NCI-H1436 treated with DMSO at 0.1 percent for 48 hours (cell line): ENCODE results near the gene AMN1.
"Not testable (repeated sequence)": the region's sequence is repeated elsewhere in the genome, so short reads cannot be mapped to it uniquely, and the experiment has no call there.

Source experiments
- DNase-seq: peaks from one replicate; lab custom pipeline; 2025; lab: John Stamatoyannopoulos, UW

AMN1 gene

DNA sequence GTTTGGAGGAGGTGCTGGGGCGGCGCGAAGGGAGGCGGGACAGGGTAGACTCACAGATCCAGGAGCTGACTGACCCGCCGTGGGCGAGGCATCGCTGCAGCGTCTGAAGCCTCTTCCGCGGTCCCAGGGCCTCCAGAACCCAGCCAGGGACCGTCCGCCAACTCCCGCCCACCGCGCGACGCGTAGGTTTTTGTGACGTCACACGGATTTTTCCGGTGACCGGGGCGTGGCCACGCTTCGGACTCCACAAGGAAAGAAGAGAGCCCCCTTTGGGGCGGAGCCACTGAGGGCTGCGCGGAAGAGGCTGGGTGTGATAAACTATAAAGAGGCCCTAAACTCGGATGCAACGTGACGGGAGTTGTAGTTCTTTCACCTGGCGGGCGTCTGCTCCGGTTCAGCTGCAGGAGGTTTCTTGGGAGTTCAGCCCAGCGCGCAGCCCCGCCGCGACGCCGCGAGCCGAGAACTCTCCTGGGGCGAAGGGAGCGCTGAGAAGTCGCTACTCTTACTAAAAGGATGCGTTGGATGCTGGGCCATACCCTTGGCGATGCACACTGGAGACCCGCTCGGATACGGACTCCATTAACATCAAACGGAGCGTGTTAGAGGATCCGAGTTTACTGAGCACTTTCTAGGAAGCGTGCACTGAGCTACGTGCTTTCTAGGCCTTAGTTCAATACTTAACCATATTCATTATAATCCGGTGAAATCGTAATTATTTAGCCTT, at the start of gene AMN1:
AMN1 (minus strand) TSS at position 105 of the 724 bp plus-strand sequence; CDS start at position 92, 13 bp downstream.
- DNase-seq = peak; percentile 96

- DNase-seq = no peak
Observed at GRCh38 chr12:31773867-31774266, 45.0 kb upstream of the AMN1 start.

- no peak for DNase-seq
Observed at GRCh38 chr12:31773223-31773750, 44.5 kb upstream of the AMN1 start.

GRCh38 chr12:31772685-31773222, 43.9 kb upstream of the AMN1 start:
- no peak for DNase-seq

GRCh38 chr12:31772186-31772585, 43.4 kb upstream of the AMN1 start:
- DNase-seq = no peak

DNA sequence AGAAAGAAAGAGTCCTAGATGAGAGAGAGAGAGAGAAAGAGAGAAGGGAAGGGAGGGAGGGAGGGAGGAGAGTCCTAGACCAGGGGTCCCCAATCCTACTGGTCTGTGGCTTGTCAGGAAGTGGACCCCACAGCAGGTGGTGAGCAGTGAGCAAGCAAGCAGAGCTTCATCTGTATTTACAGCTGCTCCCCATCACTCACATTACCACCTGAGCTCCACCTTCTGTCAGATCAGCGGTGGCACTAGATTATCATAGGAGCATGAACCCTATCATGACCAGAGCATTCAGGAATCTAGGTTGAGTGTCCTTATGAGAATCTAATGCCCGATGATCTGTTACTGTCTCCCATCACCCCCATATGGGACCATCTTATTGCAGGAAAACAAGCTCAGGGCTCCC, 39.2 kb upstream of the AMN1 start:
- no peak for DNase-seq

- DNase-seq = no peak
Observed at GRCh38 chr12:31765931-31766330, 37.1 kb upstream of the AMN1 start.

- no peak for DNase-seq
Observed at GRCh38 chr12:31759632-31760459, 31.0 kb upstream of the AMN1 start.

DNA sequence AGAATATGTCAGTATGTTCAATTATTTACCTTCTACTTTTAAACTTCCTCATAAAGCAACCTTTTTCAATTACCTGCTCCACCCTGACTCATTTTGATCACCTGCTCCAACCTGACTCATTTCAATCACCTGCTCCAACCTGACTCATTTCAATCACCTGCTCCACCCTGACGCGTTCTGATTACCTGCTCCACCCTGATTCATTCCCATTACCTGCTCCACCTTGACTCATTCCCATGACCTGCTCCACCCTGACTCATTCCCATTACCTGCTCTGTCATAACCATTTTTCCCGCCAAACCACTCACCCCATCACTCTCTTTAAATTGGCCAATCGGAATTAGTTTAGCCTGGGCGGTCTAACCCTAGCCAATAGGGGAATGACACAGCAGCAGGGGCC, 29.5 kb upstream of the AMN1 start:
- DNase-seq = not testable (repeated sequence)

GRCh38 chr12:31756977-31757420, 28.2 kb upstream of the AMN1 start:
- no peak for DNase-seq

- no peak for DNase-seq
Observed at GRCh38 chr12:31752450-31752849, 23.6 kb upstream of the AMN1 start.

DNA sequence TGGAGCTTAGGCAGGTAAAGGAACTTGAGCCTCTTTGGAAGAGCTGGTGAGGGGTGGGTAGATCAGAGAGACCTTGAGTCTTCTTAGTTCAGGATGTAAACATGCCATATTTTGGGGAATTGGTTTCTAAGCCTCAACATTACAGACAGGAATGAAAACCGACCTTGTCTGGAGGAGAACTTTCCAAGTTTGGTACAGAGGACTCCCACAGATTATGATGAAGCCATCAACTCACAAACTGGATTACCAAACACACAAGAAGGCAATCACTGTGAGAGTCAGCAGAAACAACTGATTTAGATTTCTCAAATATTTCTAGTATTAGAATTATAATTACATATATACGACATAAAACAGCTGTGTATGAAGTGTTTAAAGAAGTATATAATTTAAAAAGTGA, 22.3 kb upstream of the AMN1 start:
- DNase-seq = no peak

- no peak for DNase-seq
Observed at GRCh38 chr12:31750747-31751039, 21.9 kb upstream of the AMN1 start.

- peak; percentile 98 for DNase-seq
Observed at GRCh38 chr12:31749024-31749704, 20.3 kb upstream of the AMN1 start.

GRCh38 chr12:31745242-31745641, 16.4 kb upstream of the AMN1 start:
- no peak for DNase-seq

DNA sequence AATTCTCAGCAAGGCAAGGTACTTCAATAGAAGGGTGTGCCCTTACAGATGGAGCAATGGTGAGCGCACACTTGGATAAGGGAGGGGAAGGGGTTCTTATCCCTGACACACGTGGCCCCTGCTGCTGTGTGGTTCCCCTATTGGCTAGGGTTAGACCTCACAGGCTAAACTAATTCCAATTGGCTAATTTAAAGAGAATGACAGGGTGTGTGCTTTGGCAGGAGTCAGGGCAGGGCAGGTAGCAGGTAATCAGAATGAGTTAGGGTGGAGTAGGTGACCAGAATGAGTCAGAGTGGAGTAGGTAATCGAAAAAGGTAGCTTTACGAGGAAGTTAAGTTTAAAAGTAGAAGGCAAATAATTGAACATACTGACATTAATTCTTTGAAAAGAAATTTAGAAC, 15.5 kb upstream of the AMN1 start:
- not testable (repeated sequence) for DNase-seq

DNA sequence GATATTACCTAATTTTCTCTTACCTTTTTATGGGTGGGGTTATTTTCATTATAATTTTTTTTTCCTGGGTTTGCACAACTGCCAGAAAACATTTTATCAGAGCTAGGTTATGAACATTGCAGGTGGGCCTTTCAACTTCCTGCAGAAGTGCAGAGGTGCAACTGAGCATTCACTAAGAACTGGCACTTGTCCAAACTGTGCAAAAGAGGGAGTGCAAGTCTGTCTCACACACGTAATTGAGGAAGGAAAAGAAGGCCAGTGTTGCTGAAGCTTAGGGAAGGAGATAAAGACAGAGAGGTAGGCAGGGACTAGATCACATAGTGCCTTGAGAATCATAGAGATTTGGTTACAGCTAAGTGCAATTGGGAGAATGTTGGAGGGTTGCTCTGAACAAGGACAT, 14.1 kb upstream of the AMN1 start:
- DNase-seq = no peak

GRCh38 chr12:31740628-31741027, 11.8 kb upstream of the AMN1 start:
- DNase-seq = no peak

GRCh38 chr12:31737763-31738162, 8.9 kb upstream of the AMN1 start:
- no peak for DNase-seq

- no peak for DNase-seq
Observed at GRCh38 chr12:31737345-31737744, 8.5 kb upstream of the AMN1 start.

DNA sequence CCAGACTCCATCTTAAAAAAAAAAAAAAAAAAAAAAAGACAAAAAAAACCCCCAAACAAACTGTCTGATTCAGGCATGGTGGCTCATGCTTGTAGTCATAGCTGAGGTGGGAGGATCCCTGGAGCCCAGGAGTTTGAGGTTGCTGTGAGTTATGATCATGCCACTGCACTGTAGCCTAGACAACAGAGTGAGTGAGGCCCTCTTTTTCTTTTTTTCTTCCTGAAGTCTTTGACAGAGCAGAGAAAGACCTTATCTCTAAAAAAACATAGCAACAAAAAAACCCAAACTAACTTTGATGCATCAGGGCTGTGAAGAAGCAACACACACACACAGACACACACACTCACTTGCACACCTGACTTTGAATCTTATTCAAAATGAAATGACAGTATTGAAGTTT, 7.7 kb upstream of the AMN1 start:
- DNase-seq = no peak
